Measurements from ENCODE around the gene PRICKLE2.

DNA sequence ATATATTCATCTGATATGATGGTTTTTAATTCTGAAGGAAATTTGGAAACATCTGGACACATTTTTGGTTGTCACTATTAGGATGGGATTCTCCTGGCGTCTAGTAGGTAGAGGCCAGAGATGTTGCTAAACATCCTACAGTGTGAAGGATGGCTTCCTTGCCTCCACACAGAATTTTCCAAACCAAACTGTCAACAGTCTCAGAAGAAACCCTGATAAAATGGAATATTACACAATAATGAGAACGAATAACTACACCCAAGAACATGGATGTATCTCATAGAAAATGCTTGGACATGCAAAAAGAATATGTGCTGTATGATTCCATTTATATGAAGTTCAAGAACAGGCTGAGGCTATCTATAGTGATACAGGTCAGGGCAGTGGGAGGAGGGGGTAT lies 122.1 kb downstream of the PRICKLE2 start:
- TF ChIP-seq, protein P1, sequence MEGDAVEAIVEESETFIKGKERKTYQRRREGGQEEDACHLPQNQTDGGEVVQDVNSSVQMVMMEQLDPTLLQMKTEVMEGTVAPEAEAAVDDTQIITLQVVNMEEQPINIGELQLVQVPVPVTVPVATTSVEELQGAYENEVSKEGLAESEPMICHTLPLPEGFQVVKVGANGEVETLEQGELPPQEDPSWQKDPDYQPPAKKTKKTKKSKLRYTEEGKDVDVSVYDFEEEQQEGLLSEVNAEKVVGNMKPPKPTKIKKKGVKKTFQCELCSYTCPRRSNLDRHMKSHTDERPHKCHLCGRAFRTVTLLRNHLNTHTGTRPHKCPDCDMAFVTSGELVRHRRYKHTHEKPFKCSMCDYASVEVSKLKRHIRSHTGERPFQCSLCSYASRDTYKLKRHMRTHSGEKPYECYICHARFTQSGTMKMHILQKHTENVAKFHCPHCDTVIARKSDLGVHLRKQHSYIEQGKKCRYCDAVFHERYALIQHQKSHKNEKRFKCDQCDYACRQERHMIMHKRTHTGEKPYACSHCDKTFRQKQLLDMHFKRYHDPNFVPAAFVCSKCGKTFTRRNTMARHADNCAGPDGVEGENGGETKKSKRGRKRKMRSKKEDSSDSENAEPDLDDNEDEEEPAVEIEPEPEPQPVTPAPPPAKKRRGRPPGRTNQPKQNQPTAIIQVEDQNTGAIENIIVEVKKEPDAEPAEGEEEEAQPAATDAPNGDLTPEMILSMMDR (IDR thresholded peaks at IDR 0.05; ENCODE audit: insufficient read depth, low read depth, low read length), result no peak
- no peak for TF ChIP-seq EZH2 (IDR thresholded peaks at IDR 0.05; ENCODE audit: insufficient read depth, low read length)
